ENCODE data around the gene MRPL14.

Gene MRPL14

GRCh38 chr6:44139351-44139743 is 12.1 kb upstream of the MRPL14 start:
- no peak overlapping the region for H3K27ac ChIP-seq
- TF ChIP-seq, protein P1, sequence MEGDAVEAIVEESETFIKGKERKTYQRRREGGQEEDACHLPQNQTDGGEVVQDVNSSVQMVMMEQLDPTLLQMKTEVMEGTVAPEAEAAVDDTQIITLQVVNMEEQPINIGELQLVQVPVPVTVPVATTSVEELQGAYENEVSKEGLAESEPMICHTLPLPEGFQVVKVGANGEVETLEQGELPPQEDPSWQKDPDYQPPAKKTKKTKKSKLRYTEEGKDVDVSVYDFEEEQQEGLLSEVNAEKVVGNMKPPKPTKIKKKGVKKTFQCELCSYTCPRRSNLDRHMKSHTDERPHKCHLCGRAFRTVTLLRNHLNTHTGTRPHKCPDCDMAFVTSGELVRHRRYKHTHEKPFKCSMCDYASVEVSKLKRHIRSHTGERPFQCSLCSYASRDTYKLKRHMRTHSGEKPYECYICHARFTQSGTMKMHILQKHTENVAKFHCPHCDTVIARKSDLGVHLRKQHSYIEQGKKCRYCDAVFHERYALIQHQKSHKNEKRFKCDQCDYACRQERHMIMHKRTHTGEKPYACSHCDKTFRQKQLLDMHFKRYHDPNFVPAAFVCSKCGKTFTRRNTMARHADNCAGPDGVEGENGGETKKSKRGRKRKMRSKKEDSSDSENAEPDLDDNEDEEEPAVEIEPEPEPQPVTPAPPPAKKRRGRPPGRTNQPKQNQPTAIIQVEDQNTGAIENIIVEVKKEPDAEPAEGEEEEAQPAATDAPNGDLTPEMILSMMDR (IDR thresholded peaks at IDR 0.05), result no peak
- TF ChIP-seq ZFX (IDR thresholded peaks at IDR 0.05; ENCODE audit: borderline replicate concordance), result no peak

- TF ChIP-seq, protein P1 (IDR thresholded peaks at IDR 0.05), result no peak
- no peak for TF ChIP-seq ZFX (IDR thresholded peaks at IDR 0.05; ENCODE audit: borderline replicate concordance)
These were observed 11.6 kb upstream of the MRPL14 start for GRCh38 chr6:44138717-44139350.

DNA sequence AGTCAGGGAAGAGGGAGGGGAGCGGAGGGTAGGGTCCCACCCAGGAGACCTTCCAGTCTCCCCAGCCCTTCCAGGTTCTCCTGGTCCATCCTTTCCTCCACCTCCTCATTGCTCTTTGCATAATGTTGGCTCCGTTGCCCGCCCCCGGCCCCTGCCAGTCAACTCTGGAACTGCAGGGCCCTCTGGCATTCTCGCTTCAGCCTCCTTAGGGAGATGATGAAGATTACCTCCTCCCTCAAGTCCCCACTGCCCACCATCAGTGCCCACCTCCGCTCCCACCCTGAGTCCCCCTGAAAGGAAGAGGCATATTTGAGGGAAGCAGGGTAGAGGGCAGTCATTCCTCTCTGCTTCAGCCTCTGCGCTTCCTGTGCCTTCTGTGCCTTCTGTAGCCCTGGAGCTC is 8.6 kb upstream of the MRPL14 start:
- H3K27ac ChIP-seq, result no peak overlapping the region
- TF ChIP-seq, protein P1 (IDR thresholded peaks at IDR 0.05), result no peak
- TF ChIP-seq ZFX (IDR thresholded peaks at IDR 0.05; ENCODE audit: borderline replicate concordance), result no peak

More at GRCh38 chr6:44138717-44139350, 11.6 kb upstream of the MRPL14 start:
- H3K27ac ChIP-seq, result no peak overlapping the region

DNA sequence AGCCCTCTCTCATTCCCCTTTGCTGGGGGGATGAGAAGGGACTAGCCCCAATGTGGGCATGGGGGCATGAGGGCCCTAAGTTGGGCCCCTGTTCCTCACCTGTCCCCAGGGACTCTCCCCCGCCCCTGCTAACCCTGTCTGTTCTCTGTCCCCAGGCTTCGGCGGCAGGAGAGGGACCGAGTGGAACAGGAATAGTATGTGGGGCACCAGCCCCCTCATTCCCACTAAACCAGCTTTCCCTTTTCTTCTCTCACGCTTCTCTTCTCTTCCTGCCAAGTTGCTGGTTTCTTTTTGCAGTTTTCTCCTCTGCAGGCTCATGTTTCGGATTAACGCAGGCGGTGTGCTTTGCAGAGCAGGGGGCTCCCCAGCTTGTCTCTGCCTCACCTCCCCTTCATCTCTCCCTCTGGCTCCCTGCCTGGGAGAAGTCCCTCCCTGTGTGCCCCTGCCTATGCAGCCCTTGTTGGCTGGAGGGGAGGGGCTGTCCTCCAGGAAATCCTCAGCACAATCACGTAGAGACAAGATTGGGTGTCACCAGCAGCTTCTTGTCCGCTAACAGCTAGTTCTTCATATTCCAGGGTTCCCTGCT is 8.0 kb upstream of the MRPL14 start:
- TF ChIP-seq, protein P1 (IDR thresholded peaks at IDR 0.05), result no peak
- no peak for TF ChIP-seq ZFX (IDR thresholded peaks at IDR 0.05; ENCODE audit: borderline replicate concordance)

GRCh38 chr6:44133981-44134711 is 6.9 kb upstream of the MRPL14 start:
- H3K27ac ChIP-seq, result no peak overlapping the region
- no peak for TF ChIP-seq ZFX (IDR thresholded peaks at IDR 0.05; ENCODE audit: borderline replicate concordance)
- TF ChIP-seq, protein P1 (IDR thresholded peaks at IDR 0.05), result no peak

More for the DNA sequence above, 8.0 kb upstream of the MRPL14 start:
- no peak overlapping the region for H3K27ac ChIP-seq

DNA sequence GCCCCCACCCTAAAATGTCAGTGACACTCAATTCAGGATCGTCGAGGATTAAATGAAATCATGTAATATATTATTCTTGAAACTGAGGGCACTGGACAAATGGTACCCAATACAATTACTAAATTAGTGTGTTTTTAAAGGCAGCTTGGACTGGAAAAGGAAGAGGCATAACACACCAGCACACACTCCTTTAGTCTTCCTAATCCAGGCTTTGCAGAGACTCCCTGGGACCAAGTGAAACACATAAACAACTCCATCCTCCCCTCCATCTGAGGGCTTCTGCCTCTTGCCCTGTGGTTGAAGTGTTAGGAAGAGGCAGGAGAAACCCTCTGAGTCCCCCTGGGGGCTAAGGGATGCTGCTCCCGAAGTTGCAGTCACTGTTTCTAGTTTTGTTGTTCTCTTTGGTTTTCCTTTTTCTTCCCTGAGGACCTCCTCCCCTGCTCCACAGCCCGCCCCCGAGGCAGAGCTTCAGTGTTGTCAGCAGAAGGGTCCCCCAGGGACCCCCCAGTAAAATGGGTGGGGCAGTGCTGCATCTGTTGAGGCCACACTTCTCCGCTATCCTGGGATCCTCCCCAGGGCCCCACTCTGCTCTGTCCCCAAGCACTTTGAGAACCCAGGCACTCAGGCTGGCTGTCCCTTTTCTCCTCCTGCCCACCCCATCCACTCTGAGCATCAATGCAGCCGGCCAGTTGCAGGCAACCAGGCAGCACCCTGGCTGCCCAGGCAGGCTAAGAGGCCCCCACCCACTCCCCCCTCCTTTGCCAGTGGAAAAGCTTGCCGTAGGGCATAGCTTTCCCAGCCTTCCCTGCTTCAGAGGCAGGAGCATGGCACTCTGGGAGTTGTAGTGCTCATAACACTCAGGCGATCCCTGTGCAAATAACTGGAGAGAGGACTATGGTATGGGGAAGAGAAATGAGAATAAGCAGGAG is 6.0 kb upstream of the MRPL14 start:
- TF ChIP-seq, protein P1 (IDR thresholded peaks at IDR 0.05), result no peak
- TF ChIP-seq ZFX (IDR thresholded peaks at IDR 0.05; ENCODE audit: borderline replicate concordance), result no peak
- H3K27ac ChIP-seq, result no peak overlapping the region
